Measurements from ENCODE around the gene COMMD7. TPM values are rescaled to one million over a fixed set of nuclear protein-coding genes. Genes with fewer than 3 reads are reported as not detected.
"Not testable (repeated sequence)": the region's sequence is repeated elsewhere in the genome, so short reads cannot be mapped to it uniquely, and the experiment has no call there.

COMMD7 gene
- total RNA-seq, 2 experiments from 2014 or later: 30.7 to 34.0 TPM

DNA sequence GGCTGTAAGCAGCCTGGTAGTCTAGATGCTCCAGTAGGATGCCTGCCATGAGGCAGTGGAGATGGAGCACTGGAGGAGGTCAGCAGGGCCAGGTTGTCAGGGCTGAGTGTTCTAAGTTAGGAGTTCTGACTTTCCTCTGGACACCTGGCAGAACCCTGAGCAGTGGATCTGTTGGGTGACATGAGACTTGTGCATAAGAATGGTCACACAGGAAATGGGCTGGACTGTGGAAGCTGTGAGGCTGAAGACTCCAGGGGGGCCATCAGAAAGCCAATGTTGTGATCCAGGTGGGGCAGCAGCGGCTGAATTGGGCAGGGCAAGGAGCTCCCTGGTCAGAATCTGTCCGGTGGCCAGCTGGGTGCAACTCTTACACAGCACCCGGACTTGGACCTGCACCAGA is 45.7 kb downstream of the COMMD7 start:
- DNase-seq (no peak), ATAC-seq (no peak)
- H3K27ac Mint-ChIP-seq: peak overlapping the region; percentile 15
- intact Hi-C loops (cut with micrococcal nuclease): no loop called here
- ChIA-PET POLR2A (interaction anchor here (0.7 kb wide), 1 partner anchor 12 kb away, joined by 3 read pairs; no protein-coding TSS in a partner anchor), CTCF (interaction anchor here (1.5 to 2.0 kb wide), 4 partner anchors 24 to 92 kb away, joined by 4 to 9 read pairs (median 6); partner anchors contain the start of gene C20orf203)
- H3K4me3 Mint-ChIP-seq: no peak overlapping the region
- no peaks in the 10 kb centered on the region for H3K27me3 Mint-ChIP-seq
- H3K4me1 Mint-ChIP-seq (ENCODE audit: low read depth): no peaks in the 10 kb centered on the region
- no peaks in the 10 kb centered on the region for H3K9me3 Mint-ChIP-seq
- TF ChIP-seq, protein P1, sequence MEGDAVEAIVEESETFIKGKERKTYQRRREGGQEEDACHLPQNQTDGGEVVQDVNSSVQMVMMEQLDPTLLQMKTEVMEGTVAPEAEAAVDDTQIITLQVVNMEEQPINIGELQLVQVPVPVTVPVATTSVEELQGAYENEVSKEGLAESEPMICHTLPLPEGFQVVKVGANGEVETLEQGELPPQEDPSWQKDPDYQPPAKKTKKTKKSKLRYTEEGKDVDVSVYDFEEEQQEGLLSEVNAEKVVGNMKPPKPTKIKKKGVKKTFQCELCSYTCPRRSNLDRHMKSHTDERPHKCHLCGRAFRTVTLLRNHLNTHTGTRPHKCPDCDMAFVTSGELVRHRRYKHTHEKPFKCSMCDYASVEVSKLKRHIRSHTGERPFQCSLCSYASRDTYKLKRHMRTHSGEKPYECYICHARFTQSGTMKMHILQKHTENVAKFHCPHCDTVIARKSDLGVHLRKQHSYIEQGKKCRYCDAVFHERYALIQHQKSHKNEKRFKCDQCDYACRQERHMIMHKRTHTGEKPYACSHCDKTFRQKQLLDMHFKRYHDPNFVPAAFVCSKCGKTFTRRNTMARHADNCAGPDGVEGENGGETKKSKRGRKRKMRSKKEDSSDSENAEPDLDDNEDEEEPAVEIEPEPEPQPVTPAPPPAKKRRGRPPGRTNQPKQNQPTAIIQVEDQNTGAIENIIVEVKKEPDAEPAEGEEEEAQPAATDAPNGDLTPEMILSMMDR (IDR thresholded peaks at IDR 0.05): no peak
- peaks cover 3% of the 10 kb centered on the region for H3K36me3 Mint-ChIP-seq (ENCODE audit: low read depth)

DNA sequence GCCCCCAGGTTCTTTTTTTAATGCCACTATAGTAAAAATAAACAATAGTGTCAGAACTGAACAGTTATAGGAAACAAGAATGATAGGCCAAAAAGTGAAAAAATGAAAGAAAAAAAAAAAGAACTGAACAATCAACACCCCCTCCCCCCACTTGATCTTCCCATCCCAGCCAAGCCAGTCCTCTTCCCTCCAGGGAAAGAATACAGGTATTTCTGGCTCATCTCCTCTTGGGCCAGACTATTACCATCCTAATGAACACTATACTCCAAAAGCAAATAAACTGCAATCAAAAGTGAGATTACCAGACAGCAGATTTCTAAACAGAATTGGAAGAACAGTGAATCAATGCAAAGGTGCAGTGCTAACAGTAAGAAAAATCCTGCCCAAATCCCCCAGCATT is 48.2 kb downstream of the COMMD7 start:
- TF ChIP-seq, protein P1 (IDR thresholded peaks at IDR 0.05): no peak
- DNase-seq (no peak), ATAC-seq (no peak)
- Mint-ChIP-seq H3K27ac (no peak overlapping the region), H3K4me3 (no peak overlapping the region), H3K4me1 (ENCODE audit: low read depth) (no peaks in the 10 kb centered on the region), H3K27me3 (no peaks in the 10 kb centered on the region), H3K9me3 (no peaks in the 10 kb centered on the region), H3K36me3 (ENCODE audit: low read depth) (peaks cover 3% of the 10 kb centered on the region)
- CTCF ChIA-PET: no interaction called here
- intact Hi-C loops (cut with micrococcal nuclease): no loop called here
- POLR2A ChIA-PET: no interaction called here

DNA sequence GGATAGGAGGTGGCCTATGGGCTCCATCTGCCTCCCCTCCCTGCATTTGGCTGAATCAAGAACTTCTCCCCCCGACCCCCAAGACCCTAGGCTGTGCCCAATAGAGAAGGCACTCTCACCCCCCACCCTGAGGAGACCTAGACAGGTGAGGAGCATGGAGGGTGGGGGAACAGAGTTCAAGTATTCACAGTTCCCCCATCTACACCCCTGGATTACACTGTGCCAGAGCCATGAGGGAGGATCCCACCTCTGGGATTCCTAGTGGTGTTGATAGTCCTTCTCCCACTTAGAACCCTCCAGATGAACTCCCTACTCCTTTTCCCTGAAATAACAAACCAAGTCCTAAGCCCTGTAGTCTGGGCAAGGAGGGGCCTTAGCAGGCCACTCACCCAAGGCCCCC is 54.3 kb downstream of the COMMD7 start:
- H3K27ac Mint-ChIP-seq; intact Hi-C loops (cut with micrococcal nuclease); H3K36me3 Mint-ChIP-seq (ENCODE audit: low read depth); H3K4me1 Mint-ChIP-seq (ENCODE audit: low read depth); POLR2A ChIA-PET; CTCF ChIA-PET; H3K9me3 Mint-ChIP-seq; H3K27me3 Mint-ChIP-seq; H3K4me3 Mint-ChIP-seq; ATAC-seq; DNase-seq: not testable (repeated sequence)

DNA sequence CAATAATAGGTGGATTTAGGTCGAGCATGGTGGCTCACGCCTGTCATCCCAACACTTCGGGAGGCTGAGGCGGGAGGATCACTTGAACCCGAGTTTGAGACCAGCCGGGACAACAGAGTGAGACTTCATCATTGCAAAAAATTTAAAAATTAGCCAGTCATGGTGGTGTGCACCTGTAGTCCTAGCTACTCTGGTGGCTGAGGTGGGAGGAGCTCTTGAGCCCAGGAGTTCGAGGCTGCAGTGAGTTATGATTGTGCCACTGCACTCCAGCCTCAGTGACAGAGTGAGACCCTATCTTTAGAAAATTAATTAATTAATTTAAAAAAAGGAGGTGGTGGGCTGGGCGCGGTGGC is 56.1 kb downstream of the COMMD7 start:
- DNase-seq (no peak), ATAC-seq (no peak)
- intact Hi-C loops (cut with micrococcal nuclease): no loop called here
- peaks cover 3% of the 10 kb centered on the region for H3K4me1 Mint-ChIP-seq (ENCODE audit: low read depth)
- no peak overlapping the region for H3K27ac Mint-ChIP-seq
- H3K9me3 Mint-ChIP-seq: no peaks in the 10 kb centered on the region
- H3K36me3 Mint-ChIP-seq (ENCODE audit: low read depth): no peaks in the 10 kb centered on the region
- TF ChIP-seq, protein P1 (IDR thresholded peaks at IDR 0.05): no peak
- POLR2A ChIA-PET: no interaction called here
- no peak overlapping the region for H3K4me3 Mint-ChIP-seq
- CTCF ChIA-PET: interaction anchor here (3.1 kb wide), 1 partner anchor 92 kb away, joined by 14 read pairs; no protein-coding TSS in a partner anchor
- H3K27me3 Mint-ChIP-seq: no peaks in the 10 kb centered on the region

DNA sequence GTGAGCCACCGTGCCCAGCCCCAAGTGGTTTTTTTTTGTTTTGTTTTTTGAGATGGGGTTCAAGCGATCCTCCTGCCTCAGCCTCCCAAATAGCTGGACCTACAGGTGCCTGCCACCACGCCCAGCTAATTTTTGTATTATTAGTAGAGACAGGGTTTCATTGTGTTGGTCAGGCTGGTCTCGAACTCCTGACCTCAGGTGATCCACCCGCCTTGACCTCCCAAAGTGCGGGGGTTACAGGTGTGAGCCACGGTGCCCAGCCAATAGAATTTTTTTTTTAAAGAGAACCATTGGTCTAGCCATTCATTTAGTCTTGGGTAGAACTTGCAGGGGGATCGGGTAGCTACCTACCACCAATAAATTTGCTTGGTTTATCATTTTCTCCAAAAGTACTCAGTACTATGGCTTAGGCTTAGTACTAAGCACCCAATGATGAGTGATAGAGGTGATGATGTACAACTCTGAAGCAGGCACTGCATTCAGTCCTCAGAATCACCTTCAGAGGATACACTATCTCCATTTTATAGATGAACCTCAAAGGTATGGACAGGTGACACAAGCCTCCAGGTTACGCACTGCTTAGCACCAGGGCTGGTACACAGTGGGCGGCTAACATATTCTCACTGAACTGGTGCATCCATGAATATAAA is 56.6 kb downstream of the COMMD7 start:
- no peaks in the 10 kb centered on the region for H3K27me3 Mint-ChIP-seq
- CTCF ChIA-PET: interaction anchor here (3.1 kb wide), 1 partner anchor 92 kb away, joined by 14 read pairs; no protein-coding TSS in a partner anchor
- no peak overlapping the region for H3K4me3 Mint-ChIP-seq

More for the DNA sequence above, 56.6 kb downstream of the COMMD7 start:
- ATAC-seq (no peak), DNase-seq (no peak)
- Mint-ChIP-seq H3K27ac (no peak overlapping the region), H3K36me3 (ENCODE audit: low read depth) (no peaks in the 10 kb centered on the region), H3K4me1 (ENCODE audit: low read depth) (peaks cover 4% of the 10 kb centered on the region), H3K9me3 (no peaks in the 10 kb centered on the region)
- TF ChIP-seq, protein P1 (IDR thresholded peaks at IDR 0.05): no peak
- intact Hi-C loops (cut with micrococcal nuclease): no loop called here
- POLR2A ChIA-PET: no interaction called here

All from activated CD8-positive, alpha-beta T cell treated with anti-CD3 and anti-CD28 coated beads for 36 hours (primary cell).